HepG2 (cell line): ENCODE data around the gene TNFSF11. TPM values are rescaled to one million over a fixed set of nuclear protein-coding genes. Genes with fewer than 3 reads are reported as not detected.

Experiments used
- ATAC-seq: fragments of 200-7000 bp; cut with Tn5 transposase; 3 replicates; pipeline ENCODE4 v1.9.1; 2020; ENCODE audit warnings: mild to moderate bottlenecking, moderate library complexity
- BruUV-seq: library from RNA; stranded (reverse); fragments of 400-500 nt; replicated peaks from 2 replicates; lab custom pipeline; 2021; lab: Mats Ljungman, UMichigan
- CTCF ChIA-PET: fragments of 300-600 bp; formaldehyde crosslinking; extraction: SDS; loops from one replicate; lab custom pipeline; 2021; ENCODE audit warnings: low total read pairs, inconsistent platforms, low intra/inter-chr PET ratio; lab: Yijun Ruan, JAX
- POLR2A ChIA-PET: fragments of 350-600 bp; sonication (Branson Sonifier 250); formaldehyde crosslinking; loops from one replicate; lab custom pipeline; 2020; ENCODE audit warnings: antibody characterized with exemption, inconsistent platforms; lab: Yijun Ruan, JAX
- DNase-seq: peaks from one replicate; pipeline ENCODE4 v3.0.0-alpha.2; 2015; ENCODE audit warnings: low spot score
- FAIRE-seq: peaks from 3 replicates; lab custom pipeline; 2011; peaks lifted over from hg19 to GRCh38; lab: Jason Lieb, UNC
- H2AFZ ChIP-seq: one replicate; pipeline ENCODE4 v1.6.1; 2011; ENCODE audit warnings: low read length, inconsistent platforms
- H3K27ac ChIP-seq: fragments of 300-600 bp; 3 replicates; pipeline ENCODE4 v1.8.0; 2011; ENCODE audit warnings: mixed run types, mild to moderate bottlenecking, mixed read lengths, low read length, inconsistent platforms; ENCODE audit not compliant: insufficient read depth; ENCODE audit errors: extremely low read length
- H3K27me3 ChIP-seq, 2 experiments: fragments of 200-600 bp in 1 of 2; 2 replicates in 1 of 2; 3 replicates in 1 of 2; pipeline versions ENCODE4 v1.6.0 to v1.8.0; 2011; ENCODE audit warnings: low read length in 2 of 2, mild to moderate bottlenecking in 2 of 2, moderate library complexity in 2 of 2, inconsistent platforms in 1 of 2; ENCODE audit not compliant: insufficient read depth in 2 of 2, control insufficient read depth in 1 of 2
- H3K36me3 ChIP-seq, 2 experiments: fragments of 200-600 bp in 1 of 2; replicated peaks in 1 of 2; 2 replicates in 1 of 2; 3 replicates in 1 of 2; pipeline versions ENCODE4 v1.5.1 to v1.8.0; 2011; ENCODE audit warnings: low read length in 2 of 2, inconsistent platforms in 1 of 2; ENCODE audit not compliant: insufficient read depth in 2 of 2, control insufficient read depth in 1 of 2
- H3K4me1 ChIP-seq: 2 replicates; pipeline ENCODE4 v1.5.1; 2012; ENCODE audit warnings: low read length, inconsistent platforms; ENCODE audit not compliant: insufficient read depth
- H3K4me2 ChIP-seq: 2 replicates; pipeline ENCODE4 v1.6.0; 2011; ENCODE audit warnings: low read depth, low read length, inconsistent platforms
- H3K4me3 ChIP-seq, 3 experiments: fragments of 200-600 bp in 1 of 3; sonication (generic), shearing (Covaris generic) in 1 of 3; replicated peaks in 1 of 3; 2 replicates each; pipeline ENCODE4 v1.5.1; 2011 to 2016; ENCODE audit warnings: low read length in 3 of 3, inconsistent platforms in 2 of 3, low read depth in 2 of 3, mild to moderate bottlenecking in 2 of 3, control low read depth in 1 of 3, mixed read lengths in 1 of 3; ENCODE audit not compliant: insufficient read depth in 1 of 3
- H3K79me2 ChIP-seq: one replicate; pipeline ENCODE4 v1.6.1; 2011; ENCODE audit warnings: low read length, inconsistent platforms; ENCODE audit not compliant: insufficient read depth
- H3K9ac ChIP-seq: 2 replicates; pipeline ENCODE4 v1.6.0; 2011; ENCODE audit warnings: mild to moderate bottlenecking, low read depth, low read length, inconsistent platforms; ENCODE audit not compliant: insufficient read depth
- H3K9me3 ChIP-seq: 2 replicates; pipeline ENCODE4 v1.5.1; 2012; ENCODE audit warnings: mild to moderate bottlenecking, low read length
- H4K20me1 ChIP-seq: 2 replicates; pipeline ENCODE4 v1.6.0; 2011; ENCODE audit warnings: inconsistent platforms, mild to moderate bottlenecking, low read length, moderate library complexity; ENCODE audit not compliant: insufficient read depth
- CBX1 ChIP-seq: IDR thresholded peaks from one replicate; pipeline ENCODE4 v1.6.1; 2016; ENCODE audit warnings: antibody characterized with exemption, low read depth
- CREM ChIP-seq, 2 experiments: sonication (generic) in 1 of 2; formaldehyde crosslinking in 1 of 2; IDR thresholded peaks; 2 replicates each; pipeline versions ENCODE4 v1.4.0 to v1.6.1; 2016 to 2020; ENCODE audit warnings: antibody characterized with exemption in 1 of 2, mild to moderate bottlenecking in 1 of 2, missing genetic modification reagents in 1 of 2
- KMT2A ChIP-seq: sonication (generic); formaldehyde crosslinking; IDR thresholded peaks from 2 replicates; pipeline ENCODE4 v1.4.0; 2020; ENCODE audit warnings: missing genetic modification reagents
- NCOA1 ChIP-seq: sonication (generic); formaldehyde crosslinking; IDR thresholded peaks from 2 replicates; pipeline ENCODE4 v1.9.0; 2021; ENCODE audit warnings: missing genetic modification reagents
- NR3C1 ChIP-seq: sonication (generic); formaldehyde crosslinking; IDR thresholded peaks from 2 replicates; pipeline ENCODE4 v1.4.0; 2020; ENCODE audit warnings: missing genetic modification reagents
- SMAD1 ChIP-seq: sonication (generic); formaldehyde crosslinking; IDR thresholded peaks from 2 replicates; pipeline ENCODE4 v1.4.0; 2020; ENCODE audit warnings: missing genetic modification reagents, low read depth, mild to moderate bottlenecking, borderline replicate concordance
- TGIF2 ChIP-seq: IDR thresholded peaks from 2 replicates; pipeline ENCODE4 v1.6.1; 2016; ENCODE audit warnings: control low read depth, missing compliant biosample characterization
- ZBTB3 ChIP-seq: sonication (generic); formaldehyde crosslinking; IDR thresholded peaks from 2 replicates; pipeline ENCODE4 v1.4.0; 2020; ENCODE audit warnings: low read depth, mild to moderate bottlenecking, moderate library complexity, missing genetic modification reagents, borderline replicate concordance
- ZC3H4 ChIP-seq: sonication (generic); formaldehyde crosslinking; IDR thresholded peaks from 2 replicates; pipeline ENCODE4 v1.4.0; 2020; ENCODE audit warnings: missing genetic modification reagents, borderline replicate concordance
- ZNF329 ChIP-seq: sonication (generic); formaldehyde crosslinking; IDR thresholded peaks from 2 replicates; pipeline ENCODE4 v1.9.0; 2021; ENCODE audit warnings: low read depth, mild to moderate bottlenecking, missing genetic modification reagents
- ZNF674 ChIP-seq: sonication (generic); formaldehyde crosslinking; IDR thresholded peaks from 2 replicates; pipeline ENCODE4 v1.5.0; 2020; ENCODE audit warnings: low read depth, mild to moderate bottlenecking, missing genetic modification reagents
- ZSCAN20 ChIP-seq: sonication (generic); formaldehyde crosslinking; IDR thresholded peaks from 2 replicates; pipeline ENCODE4 v1.4.0; 2020; ENCODE audit warnings: missing genetic modification reagents, mild to moderate bottlenecking, borderline replicate concordance
- ZSCAN25 ChIP-seq: sonication (generic); formaldehyde crosslinking; IDR thresholded peaks from 2 replicates; pipeline ENCODE4 v1.8.0; 2022; ENCODE audit warnings: mild to moderate bottlenecking, missing genetic modification reagents
- WGBS: methylation state at CpG from one replicate; pipeline ENCODE4 v1.1.6; 2017; ENCODE audit warnings: low lambda C conversion rate; 5-methylcytosine and 5-hydroxymethylcytosine counted together
- in situ Hi-C: cut with HindIII; loops from 2 replicates; pipeline ENCODE4 v1.10.0; 2017; ENCODE audit warnings: low pct_unique_long_range_greater_than_20kb; ENCODE audit not compliant: extremely low pct_ligation_motif_present
- intact Hi-C: fragments of 100-400 bp; cut with micrococcal nuclease; formaldehyde crosslinking; loops from one replicate; pipeline ENCODE4 v1.10.0; 2022; ENCODE audit not compliant: unreplicated experiment
- polyA plus RNA-seq, 8 experiments: library from polyadenylated mRNA; depleted of rRNA in 3 of 8; stranded (reverse) in 7 of 8; unstranded in 1 of 8; fragments of >200 nt; fragmentation: Illumina TruSeq in 4 of 8; extraction: Trizol in 4 of 8; gene quantifications; 2 replicates each; pipeline versions ENCODE4 v1.2.1 to v1.2.3, GENCODE V29; 2011 to 2016; ENCODE audit warnings: low read depth in 4 of 8, missing spikeins in 1 of 8, mixed read lengths in 1 of 8; ENCODE audit not compliant: insufficient read depth in 1 of 8
- total RNA-seq, 5 experiments: library from RNA; depleted of rRNA; stranded (reverse); fragments of >200 nt; fragmentation: Illumina TruSeq; extraction: Trizol; gene quantifications; 2 replicates each; pipeline ENCODE4 v1.2.3, GENCODE V29; 2016; ENCODE audit warnings: low read depth in 1 of 5
- TF ChIP-seq, protein P1 (sequence below): sonication (generic); formaldehyde crosslinking; IDR thresholded peaks from 2 replicates; pipeline ENCODE4 v1.4.0; 2020; ENCODE audit warnings: missing genetic modification reagents

TNFSF11 gene
- total and polyA plus RNA-seq, 2 of the 13 experiments (the other 11 are each of a cell fraction or from before 2014, with no cell fraction given), result 0.03 TPM; not detected in 1

DNA sequence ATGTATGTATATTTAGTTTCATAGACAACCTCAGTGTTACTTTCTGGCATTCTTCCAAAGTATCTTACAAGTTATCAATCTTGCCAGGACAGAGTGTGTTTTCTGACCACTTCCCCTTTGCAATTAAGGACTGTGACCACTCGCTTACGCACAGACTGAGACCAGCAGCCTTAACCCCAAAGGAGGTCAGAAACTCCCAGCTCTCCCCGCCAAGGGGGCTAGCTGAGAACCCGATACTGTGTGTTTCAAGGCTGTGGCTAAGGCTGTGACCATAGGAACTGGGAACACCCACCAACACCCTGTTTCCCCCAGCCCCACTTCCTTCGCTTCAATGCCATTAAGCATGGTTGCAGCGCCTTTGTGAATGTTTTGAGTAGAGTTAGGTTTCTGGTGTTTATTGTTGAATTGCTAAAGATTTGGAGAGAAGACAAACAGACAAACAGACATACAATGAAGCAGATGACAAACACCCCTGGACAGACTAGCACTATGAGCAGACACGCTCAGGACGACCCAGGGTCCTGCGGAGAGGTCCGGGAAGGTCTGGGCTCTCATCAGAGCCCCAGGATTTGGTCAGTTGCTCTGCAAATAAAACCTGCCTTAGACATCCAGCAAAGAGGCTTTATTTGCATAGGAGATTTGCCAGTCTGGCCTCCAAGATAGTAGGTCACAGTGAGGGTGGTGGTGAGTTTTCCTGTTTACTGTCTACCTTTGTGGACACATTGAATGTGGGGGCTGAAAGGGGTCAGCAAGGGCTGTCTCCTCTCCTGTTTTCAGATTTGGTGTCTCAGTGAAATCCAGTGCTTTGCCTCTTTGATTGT, 25.0 kb upstream of the TNFSF11 start:
- no peak overlapping the region for H3K27ac ChIP-seq
- ChIA-PET POLR2A (no interaction called here), CTCF (no interaction called here)
- no peak for DNase-seq
- no peak overlapping the region for H3K4me2 ChIP-seq
- no peak overlapping the region for H3K4me3 ChIP-seq
- BruUV-seq, result no TSS peak
- in situ Hi-C loops (no loop called here), intact Hi-C loops (no loop called here)
- WGBS, result 59% methylated on average over 9 of the region's 10 CpGs
- no peak for FAIRE-seq
- no peak overlapping the region for H2AFZ ChIP-seq
- peaks cover 40% of the 10 kb centered on the region for H3K9me3 ChIP-seq
- TF ChIP-seq ZBTB3 (CRISPR knock-in tag) (no peak), ZNF674 (CRISPR knock-in tag) (no peak), KMT2A (CRISPR knock-in tag) (no peak), ZSCAN20 (no peak), NCOA1 (CRISPR knock-in tag) (no peak), NR3C1 (CRISPR knock-in tag) (no peak), ZC3H4 (CRISPR knock-in tag) (no peak)
- 0 out of 2 replicates have a peak, but pooled peaks cover under 1% of the 10 kb centered on the region for H3K4me1 ChIP-seq
- no peaks in the 10 kb centered on the region for H3K27me3 ChIP-seq
- no peaks in the 10 kb centered on the region for H4K20me1 ChIP-seq
- no peak overlapping the region for H3K9ac ChIP-seq
- H3K79me2 ChIP-seq, result no peaks in the 10 kb centered on the region
- no peaks in the 10 kb centered on the region for H3K36me3 ChIP-seq
- no peak for ATAC-seq

DNA sequence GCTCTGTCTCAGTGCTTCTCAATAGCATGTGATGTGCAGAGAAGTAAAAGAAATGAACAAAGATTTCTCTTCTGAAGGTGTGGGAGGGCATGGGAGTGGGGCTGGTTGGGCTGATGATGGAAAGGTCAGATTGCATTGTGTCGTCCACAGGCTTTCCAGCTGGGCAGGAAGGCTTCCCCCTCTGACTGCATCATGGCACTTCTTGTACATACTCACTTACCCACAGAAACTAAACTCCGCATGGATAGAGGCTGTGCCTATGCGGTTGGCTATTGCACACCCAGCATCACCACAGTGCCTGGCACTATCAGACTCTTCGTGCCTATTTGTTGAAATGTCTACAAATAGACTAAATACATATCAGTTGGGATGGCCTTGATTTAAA, 24.4 kb upstream of the TNFSF11 start:
- Histone ChIP-seq H3K27ac (no peak overlapping the region), H3K27me3 (no peaks in the 10 kb centered on the region), H3K9ac (no peak overlapping the region), H3K9me3 (peaks cover 40% of the 10 kb centered on the region), H3K79me2 (no peaks in the 10 kb centered on the region), H2AFZ (no peak overlapping the region), H4K20me1 (no peaks in the 10 kb centered on the region), H3K4me1 (no peaks in the 10 kb centered on the region), H3K4me3 (no peak overlapping the region), H3K36me3 (no peaks in the 10 kb centered on the region), H3K4me2 (no peak overlapping the region)
- in situ Hi-C loops, result no loop called here
- DNase-seq, result no peak
- CTCF ChIA-PET, result no interaction called here
- POLR2A ChIA-PET, result no interaction called here
- ATAC-seq, result no peak
- intact Hi-C loops, result no loop called here
- BruUV-seq, result no TSS peak
- no peak for FAIRE-seq
- 50% methylated on average over 4 of the region's 4 CpGs for WGBS
- TF ChIP-seq CREM (IDR thresholded peaks at IDR 0.05), result no peak
- no peak for TF ChIP-seq CREM (CRISPR knock-in tag; IDR thresholded peaks at IDR 0.05)
- TF ChIP-seq ZNF329 (CRISPR knock-in tag), result no peak
- TF ChIP-seq ZSCAN25 (CRISPR knock-in tag), result no peak
- TF ChIP-seq, protein P1, sequence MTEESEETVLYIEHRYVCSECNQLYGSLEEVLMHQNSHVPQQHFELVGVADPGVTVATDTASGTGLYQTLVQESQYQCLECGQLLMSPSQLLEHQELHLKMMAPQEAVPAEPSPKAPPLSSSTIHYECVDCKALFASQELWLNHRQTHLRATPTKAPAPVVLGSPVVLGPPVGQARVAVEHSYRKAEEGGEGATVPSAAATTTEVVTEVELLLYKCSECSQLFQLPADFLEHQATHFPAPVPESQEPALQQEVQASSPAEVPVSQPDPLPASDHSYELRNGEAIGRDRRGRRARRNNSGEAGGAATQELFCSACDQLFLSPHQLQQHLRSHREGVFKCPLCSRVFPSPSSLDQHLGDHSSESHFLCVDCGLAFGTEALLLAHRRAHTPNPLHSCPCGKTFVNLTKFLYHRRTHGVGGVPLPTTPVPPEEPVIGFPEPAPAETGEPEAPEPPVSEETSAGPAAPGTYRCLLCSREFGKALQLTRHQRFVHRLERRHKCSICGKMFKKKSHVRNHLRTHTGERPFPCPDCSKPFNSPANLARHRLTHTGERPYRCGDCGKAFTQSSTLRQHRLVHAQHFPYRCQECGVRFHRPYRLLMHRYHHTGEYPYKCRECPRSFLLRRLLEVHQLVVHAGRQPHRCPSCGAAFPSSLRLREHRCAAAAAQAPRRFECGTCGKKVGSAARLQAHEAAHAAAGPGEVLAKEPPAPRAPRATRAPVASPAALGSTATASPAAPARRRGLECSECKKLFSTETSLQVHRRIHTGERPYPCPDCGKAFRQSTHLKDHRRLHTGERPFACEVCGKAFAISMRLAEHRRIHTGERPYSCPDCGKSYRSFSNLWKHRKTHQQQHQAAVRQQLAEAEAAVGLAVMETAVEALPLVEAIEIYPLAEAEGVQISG (CRISPR knock-in tag), result no peak
- no peak for TF ChIP-seq CBX1
- no peak for TF ChIP-seq SMAD1 (CRISPR knock-in tag)
- no peak for TF ChIP-seq TGIF2 (CRISPR knock-in tag)
